ENCODE measurements around the gene PGAM5.

DNA sequence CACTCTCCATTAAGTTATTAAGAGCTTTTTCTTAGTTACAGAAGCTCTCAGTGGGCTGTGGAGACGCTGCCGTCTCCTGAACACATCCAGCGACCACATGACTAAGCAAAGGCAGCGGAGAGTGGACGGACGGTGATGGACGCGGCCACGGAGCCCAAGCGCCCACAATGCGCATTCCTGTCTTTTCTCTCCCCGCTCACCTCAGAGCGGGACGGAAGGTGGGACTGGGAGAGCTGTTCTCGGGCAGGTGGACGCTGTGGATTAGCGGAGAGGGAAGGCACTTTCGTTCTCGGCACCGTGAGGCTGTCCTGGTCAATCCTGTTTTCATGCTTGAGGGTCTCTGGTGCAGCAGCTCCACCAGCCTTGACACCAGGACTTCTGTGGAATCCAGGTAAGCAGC, 53.6 kb downstream of the PGAM5 start:
- TF ChIP-seq, protein P1, sequence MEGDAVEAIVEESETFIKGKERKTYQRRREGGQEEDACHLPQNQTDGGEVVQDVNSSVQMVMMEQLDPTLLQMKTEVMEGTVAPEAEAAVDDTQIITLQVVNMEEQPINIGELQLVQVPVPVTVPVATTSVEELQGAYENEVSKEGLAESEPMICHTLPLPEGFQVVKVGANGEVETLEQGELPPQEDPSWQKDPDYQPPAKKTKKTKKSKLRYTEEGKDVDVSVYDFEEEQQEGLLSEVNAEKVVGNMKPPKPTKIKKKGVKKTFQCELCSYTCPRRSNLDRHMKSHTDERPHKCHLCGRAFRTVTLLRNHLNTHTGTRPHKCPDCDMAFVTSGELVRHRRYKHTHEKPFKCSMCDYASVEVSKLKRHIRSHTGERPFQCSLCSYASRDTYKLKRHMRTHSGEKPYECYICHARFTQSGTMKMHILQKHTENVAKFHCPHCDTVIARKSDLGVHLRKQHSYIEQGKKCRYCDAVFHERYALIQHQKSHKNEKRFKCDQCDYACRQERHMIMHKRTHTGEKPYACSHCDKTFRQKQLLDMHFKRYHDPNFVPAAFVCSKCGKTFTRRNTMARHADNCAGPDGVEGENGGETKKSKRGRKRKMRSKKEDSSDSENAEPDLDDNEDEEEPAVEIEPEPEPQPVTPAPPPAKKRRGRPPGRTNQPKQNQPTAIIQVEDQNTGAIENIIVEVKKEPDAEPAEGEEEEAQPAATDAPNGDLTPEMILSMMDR (IDR thresholded peaks at IDR 0.05; ENCODE audit: borderline replicate concordance, extremely low read depth, low read length, poor library complexity, severe bottlenecking) = no peak
- no peak for TF ChIP-seq EZH2 (IDR thresholded peaks at IDR 0.05; ENCODE audit: borderline replicate concordance, low read depth, low read length, severe bottlenecking)
